ENCODE data around the gene CPEB4.

CPEB4 gene

GRCh38 chr5:173887610-173888472 lies at the start of gene CPEB4:
Gene CPEB4 (plus strand): TSS chr5:173888349. CDS start chr5:173889734, 1,385 bp downstream.
- Histone ChIP-seq H3K4me1 (ENCODE audit: control insufficient read depth, insufficient read depth, low read length) (peaks cover 18% of the 10 kb centered on the region), H3K9ac (ENCODE audit: low read length) (peak within 1 kb of the TSS; percentile 98), H3K27ac (ENCODE audit: low read depth, low read length) (peak within 1 kb of the TSS; percentile 99), H3K4me3 (ENCODE audit: low read depth, low read length) (peak within 1 kb of the TSS; percentile 80), H3K27me3 (ENCODE audit: control insufficient read depth, insufficient read depth, low read length) (no peaks in the 10 kb centered on the region), H3K9me3 (ENCODE audit: control insufficient read depth, insufficient read depth, low read depth, low read length) (no peaks in the 10 kb centered on the region), H3K36me3 (ENCODE audit: control insufficient read depth, insufficient read depth, low read length) (no peaks in the 10 kb centered on the region)

GRCh38 chr5:173839117-173839713 lies 48.9 kb upstream of the CPEB4 start:
- no peak overlapping the region for H3K27ac ChIP-seq (ENCODE audit: low read depth, low read length)
- H3K27me3 ChIP-seq (ENCODE audit: control insufficient read depth, insufficient read depth, low read length) = no peaks in the 10 kb centered on the region

GRCh38 chr5:173840111-173840983 lies 47.8 kb upstream of the CPEB4 start:
- Histone ChIP-seq H3K4me1 (ENCODE audit: control insufficient read depth, insufficient read depth, low read length) (no peaks in the 10 kb centered on the region), H3K36me3 (ENCODE audit: control insufficient read depth, insufficient read depth, low read length) (no peaks in the 10 kb centered on the region), H3K4me3 (ENCODE audit: low read depth, low read length) (no peak overlapping the region), H3K27me3 (ENCODE audit: control insufficient read depth, insufficient read depth, low read length) (no peaks in the 10 kb centered on the region), H3K27ac (ENCODE audit: low read depth, low read length) (no peak overlapping the region), H3K9me3 (ENCODE audit: control insufficient read depth, insufficient read depth, low read depth, low read length) (no peaks in the 10 kb centered on the region), H3K9ac (ENCODE audit: low read length) (no peak overlapping the region)

More at GRCh38 chr5:173839117-173839713, 48.9 kb upstream of the CPEB4 start:
- H3K4me3 ChIP-seq (ENCODE audit: low read depth, low read length) = no peak overlapping the region
- H3K4me1 ChIP-seq (ENCODE audit: control insufficient read depth, insufficient read depth, low read length) = no peaks in the 10 kb centered on the region
- no peak overlapping the region for H3K9ac ChIP-seq (ENCODE audit: low read length)
- H3K36me3 ChIP-seq (ENCODE audit: control insufficient read depth, insufficient read depth, low read length) = no peaks in the 10 kb centered on the region
- no peaks in the 10 kb centered on the region for H3K9me3 ChIP-seq (ENCODE audit: control insufficient read depth, insufficient read depth, low read depth, low read length)

- Histone ChIP-seq H3K36me3 (ENCODE audit: control insufficient read depth, insufficient read depth, low read length) (no peaks in the 10 kb centered on the region), H3K27me3 (ENCODE audit: control insufficient read depth, insufficient read depth, low read length) (no peaks in the 10 kb centered on the region), H3K9ac (ENCODE audit: low read length) (no peak overlapping the region), H3K4me3 (ENCODE audit: low read depth, low read length) (no peak overlapping the region), H3K9me3 (ENCODE audit: control insufficient read depth, insufficient read depth, low read depth, low read length) (no peaks in the 10 kb centered on the region), H3K4me1 (ENCODE audit: control insufficient read depth, insufficient read depth, low read length) (no peaks in the 10 kb centered on the region), H3K27ac (ENCODE audit: low read depth, low read length) (no peak overlapping the region)
Observed at GRCh38 chr5:173841710-173842109, 46.4 kb upstream of the CPEB4 start.

GRCh38 chr5:173843794-173844193 lies 44.4 kb upstream of the CPEB4 start:
- H3K9me3 ChIP-seq (ENCODE audit: control insufficient read depth, insufficient read depth, low read depth, low read length) = peaks cover 15% of the 10 kb centered on the region
- no peaks in the 10 kb centered on the region for H3K36me3 ChIP-seq (ENCODE audit: control insufficient read depth, insufficient read depth, low read length)
- no peaks in the 10 kb centered on the region for H3K27me3 ChIP-seq (ENCODE audit: control insufficient read depth, insufficient read depth, low read length)
- no peaks in the 10 kb centered on the region for H3K4me1 ChIP-seq (ENCODE audit: control insufficient read depth, insufficient read depth, low read length)
- no peak overlapping the region for H3K4me3 ChIP-seq (ENCODE audit: low read depth, low read length)
- no peak overlapping the region for H3K9ac ChIP-seq (ENCODE audit: low read length)
- H3K27ac ChIP-seq (ENCODE audit: low read depth, low read length) = no peak overlapping the region

GRCh38 chr5:173845321-173845720 lies 42.8 kb upstream of the CPEB4 start:
- Histone ChIP-seq H3K4me3 (ENCODE audit: low read depth, low read length) (no peak overlapping the region), H3K9me3 (ENCODE audit: control insufficient read depth, insufficient read depth, low read depth, low read length) (peaks cover 21% of the 10 kb centered on the region), H3K4me1 (ENCODE audit: control insufficient read depth, insufficient read depth, low read length) (no peaks in the 10 kb centered on the region)

GRCh38 chr5:173846929-173847501 lies 41.1 kb upstream of the CPEB4 start:
- Histone ChIP-seq H3K27me3 (ENCODE audit: control insufficient read depth, insufficient read depth, low read length) (no peaks in the 10 kb centered on the region), H3K9ac (ENCODE audit: low read length) (no peak overlapping the region), H3K4me1 (ENCODE audit: control insufficient read depth, insufficient read depth, low read length) (no peaks in the 10 kb centered on the region), H3K36me3 (ENCODE audit: control insufficient read depth, insufficient read depth, low read length) (no peaks in the 10 kb centered on the region), H3K9me3 (ENCODE audit: control insufficient read depth, insufficient read depth, low read depth, low read length) (peaks cover 21% of the 10 kb centered on the region), H3K4me3 (ENCODE audit: low read depth, low read length) (no peak overlapping the region), H3K27ac (ENCODE audit: low read depth, low read length) (no peak overlapping the region)

More at GRCh38 chr5:173845321-173845720, 42.8 kb upstream of the CPEB4 start:
- Histone ChIP-seq H3K27ac (ENCODE audit: low read depth, low read length) (no peak overlapping the region), H3K9ac (ENCODE audit: low read length) (no peak overlapping the region), H3K27me3 (ENCODE audit: control insufficient read depth, insufficient read depth, low read length) (no peaks in the 10 kb centered on the region), H3K36me3 (ENCODE audit: control insufficient read depth, insufficient read depth, low read length) (no peaks in the 10 kb centered on the region)

- H3K27me3 ChIP-seq (ENCODE audit: control insufficient read depth, insufficient read depth, low read length) = no peaks in the 10 kb centered on the region
- no peaks in the 10 kb centered on the region for H3K36me3 ChIP-seq (ENCODE audit: control insufficient read depth, insufficient read depth, low read length)
- H3K27ac ChIP-seq (ENCODE audit: low read depth, low read length) = no peak overlapping the region
- H3K4me1 ChIP-seq (ENCODE audit: control insufficient read depth, insufficient read depth, low read length) = no peaks in the 10 kb centered on the region
- no peak overlapping the region for H3K9ac ChIP-seq (ENCODE audit: low read length)
- H3K4me3 ChIP-seq (ENCODE audit: low read depth, low read length) = no peak overlapping the region
- H3K9me3 ChIP-seq (ENCODE audit: control insufficient read depth, insufficient read depth, low read depth, low read length) = peaks cover 21% of the 10 kb centered on the region
Observed at GRCh38 chr5:173848986-173849596, 39.1 kb upstream of the CPEB4 start.

GRCh38 chr5:173849908-173850307 lies 38.2 kb upstream of the CPEB4 start:
- H3K9ac ChIP-seq (ENCODE audit: low read length) = no peak overlapping the region
- peaks cover 21% of the 10 kb centered on the region for H3K9me3 ChIP-seq (ENCODE audit: control insufficient read depth, insufficient read depth, low read depth, low read length)
- no peaks in the 10 kb centered on the region for H3K36me3 ChIP-seq (ENCODE audit: control insufficient read depth, insufficient read depth, low read length)
- no peaks in the 10 kb centered on the region for H3K4me1 ChIP-seq (ENCODE audit: control insufficient read depth, insufficient read depth, low read length)
- no peak overlapping the region for H3K27ac ChIP-seq (ENCODE audit: low read depth, low read length)
- H3K4me3 ChIP-seq (ENCODE audit: low read depth, low read length) = no peak overlapping the region
- H3K27me3 ChIP-seq (ENCODE audit: control insufficient read depth, insufficient read depth, low read length) = no peaks in the 10 kb centered on the region

GRCh38 chr5:173850659-173851058 lies 37.5 kb upstream of the CPEB4 start:
- H3K4me3 ChIP-seq (ENCODE audit: low read depth, low read length) = no peak overlapping the region
- H3K27ac ChIP-seq (ENCODE audit: low read depth, low read length) = no peak overlapping the region
- no peak overlapping the region for H3K9ac ChIP-seq (ENCODE audit: low read length)
- H3K36me3 ChIP-seq (ENCODE audit: control insufficient read depth, insufficient read depth, low read length) = no peaks in the 10 kb centered on the region
- H3K9me3 ChIP-seq (ENCODE audit: control insufficient read depth, insufficient read depth, low read depth, low read length) = peaks cover 21% of the 10 kb centered on the region
- peaks cover 3% of the 10 kb centered on the region; the same call in 1 of the 2 replicates for H3K4me1 ChIP-seq (ENCODE audit: control insufficient read depth, insufficient read depth, low read length)
- H3K27me3 ChIP-seq (ENCODE audit: control insufficient read depth, insufficient read depth, low read length) = no peaks in the 10 kb centered on the region
